GM23338 (cell line): ENCODE measurements around the gene PPP1R27. TPM values are rescaled to one million over a fixed set of nuclear protein-coding genes. Genes with fewer than 3 reads are reported as not detected.
A peak's percentile ranks its signal among the peaks of the same experiment; 100 is the strongest.

Source experiments
- ATAC-seq: fragments of 200-7000 bp; cut with Tn5 transposase; 3 replicates; pipeline ENCODE4 v1.9.1; 2020
- DNase-seq: peaks from one replicate; pipeline ENCODE4 v3.0.0-alpha.2; 2015; ENCODE audit warnings: low spot score
- H2AFZ ChIP-seq: fragments of 200-600 bp; sonication (generic); 2 replicates; pipeline ENCODE4 v1.8.0; 2016; ENCODE audit warnings: antibody characterized with exemption, mild to moderate bottlenecking, moderate library complexity
- H3F3A ChIP-seq: fragments of 200-600 bp; sonication (generic); replicated peaks from 2 replicates; pipeline ENCODE4 v1.8.0; 2017; ENCODE audit warnings: antibody characterized with exemption, mixed run types, low read depth
- H3K27ac ChIP-seq: fragments of 200-600 bp; sonication (generic); 2 replicates; pipeline ENCODE4 v1.6.1; 2016; ENCODE audit warnings: low read depth
- H3K27me3 ChIP-seq: fragments of 200-600 bp; sonication (generic); 2 replicates; pipeline ENCODE4 v1.8.0; 2016; ENCODE audit warnings: mild to moderate bottlenecking, mixed run types, moderate library complexity; ENCODE audit not compliant: insufficient read depth
- H3K36me3 ChIP-seq: fragments of 200-600 bp; sonication (generic); 2 replicates; pipeline ENCODE4 v1.8.0; 2016; ENCODE audit warnings: mild to moderate bottlenecking; ENCODE audit not compliant: insufficient read depth
- H3K4me1 ChIP-seq: fragments of 200-600 bp; sonication (generic); 2 replicates; pipeline ENCODE4 v1.8.0; 2016; ENCODE audit warnings: mild to moderate bottlenecking, moderate library complexity; ENCODE audit not compliant: insufficient read depth
- H3K4me2 ChIP-seq: fragments of 200-600 bp; sonication (generic); 2 replicates; pipeline ENCODE4 v1.7.1; 2017; ENCODE audit warnings: mixed run types
- H3K4me3 ChIP-seq: fragments of 200-600 bp; sonication (generic); 2 replicates; pipeline ENCODE4 v1.6.1; 2016; ENCODE audit warnings: mixed run types
- H3K79me2 ChIP-seq: fragments of 200-600 bp; sonication (generic); replicated peaks from 2 replicates; pipeline ENCODE4 v1.8.0; 2017; ENCODE audit warnings: mild to moderate bottlenecking; ENCODE audit not compliant: insufficient read depth
- H3K9me2 ChIP-seq: fragments of 200-600 bp; sonication (generic); 2 replicates; pipeline ENCODE4 v1.8.0; 2017; ENCODE audit not compliant: insufficient read depth
- H4K20me1 ChIP-seq: fragments of 200-600 bp; sonication (generic); replicated peaks from 2 replicates; pipeline ENCODE4 v1.8.0; 2017; ENCODE audit warnings: mild to moderate bottlenecking; ENCODE audit not compliant: insufficient read depth
- H3K27ac Mint-ChIP-seq: 2 replicates; pipeline ENCODE4 v1.8.0; 2020; ENCODE audit warnings: inconsistent platforms, mild to moderate bottlenecking, moderate library complexity, mixed read lengths
- H3K27me3 Mint-ChIP-seq: 3 replicates; pipeline ENCODE4 v1.8.0; 2022; ENCODE audit warnings: low read depth, mild to moderate bottlenecking, moderate library complexity, mixed read lengths, inconsistent platforms; ENCODE audit not compliant: insufficient read depth, poor library complexity
- H3K36me3 Mint-ChIP-seq: 3 replicates; pipeline ENCODE4 v1.8.0; 2021; ENCODE audit warnings: low read depth, mild to moderate bottlenecking, inconsistent platforms, moderate library complexity, mixed read lengths
- H3K4me1 Mint-ChIP-seq: 3 replicates; pipeline ENCODE4 v1.8.0; 2020; ENCODE audit warnings: mild to moderate bottlenecking, inconsistent platforms, mixed read lengths
- H3K4me3 Mint-ChIP-seq: 3 replicates; pipeline ENCODE4 v1.8.0; 2021; ENCODE audit warnings: moderate library complexity, mild to moderate bottlenecking, inconsistent platforms, mixed read lengths
- H3K9me3 Mint-ChIP-seq: 3 replicates; pipeline ENCODE4 v1.8.0; 2020; ENCODE audit warnings: moderate library complexity, mild to moderate bottlenecking, inconsistent platforms, mixed read lengths
- CREB1 ChIP-seq: fragments of 250-450 bp; sonication (Bioruptor Pico); IDR thresholded peaks from 2 replicates; pipeline ENCODE4 v1.5.0; 2020; ENCODE audit warnings: low read depth, mild to moderate bottlenecking, moderate library complexity
- ETS1 ChIP-seq: IDR thresholded peaks from 2 replicates; pipeline ENCODE4 v1.6.1; 2016; ENCODE audit warnings: antibody characterized with exemption
- EZH2 ChIP-seq: fragments of 200-600 bp; sonication (generic); IDR thresholded peaks from one replicate; pipeline ENCODE4 v1.8.0; 2017; ENCODE audit warnings: antibody characterized with exemption, mild to moderate bottlenecking, low read depth; ENCODE audit not compliant: unreplicated experiment
- EZH2phosphoT487 ChIP-seq: fragments of 200-600 bp; sonication (generic); IDR thresholded peaks from one replicate; pipeline ENCODE4 v1.8.1; 2018; ENCODE audit warnings: antibody characterized with exemption; ENCODE audit not compliant: unreplicated experiment
- POLR2AphosphoS5 ChIP-seq: IDR thresholded peaks from 2 replicates; pipeline ENCODE4 v1.6.1; 2016; ENCODE audit warnings: antibody characterized with exemption, low read depth
- REST ChIP-seq: IDR thresholded peaks from one replicate; pipeline ENCODE4 v1.6.1; 2018; ENCODE audit warnings: antibody characterized with exemption; ENCODE audit not compliant: unreplicated experiment
- ZNF114 ChIP-seq: fragments of 250-450 bp; sonication (Bioruptor Pico); IDR thresholded peaks from 2 replicates; pipeline ENCODE4 v1.5.0; 2020; ENCODE audit warnings: mild to moderate bottlenecking, moderate library complexity
- ZNF331 ChIP-seq: fragments of 250-450 bp; sonication (Bioruptor Pico); IDR thresholded peaks from 2 replicates; pipeline ENCODE4 v1.5.0; 2020; ENCODE audit warnings: low read depth, mild to moderate bottlenecking, moderate library complexity
- polyA plus RNA-seq: library from polyadenylated mRNA; unstranded; fragments of >200 nt; fragmentation: Nextera tagmentation; extraction: Ambion mirVana; gene quantifications from 2 replicates; pipeline ENCODE4 v1.2.1, GENCODE V29; 2016
- total RNA-seq: library from RNA; depleted of rRNA; stranded (reverse); fragments of >200 nt; shearing (Covaris generic); gene quantifications from 2 replicates; pipeline ENCODE4 v1.2.3, GENCODE V29; 2014

PPP1R27 gene
- total and polyA plus RNA-seq, 2 experiments from 2014 or later: 0.65 TPM; not detected in 1

GRCh38 chr17:81877569-81877968 lies 42.7 kb upstream of the PPP1R27 start:
- no peak for DNase-seq
- Histone ChIP-seq H2AFZ (no peak overlapping the region), H4K20me1 (peaks cover 4% of the 10 kb centered on the region), H3F3A (0 out of 2 replicates have a peak, but pooled peaks cover 3% of the 10 kb centered on the region), H3K27ac (no peak overlapping the region), H3K4me3 (no peak overlapping the region), H3K9me2 (no peaks in the 10 kb centered on the region), H3K36me3 (peaks cover 9% of the 10 kb centered on the region; the same call in 1 of the 2 replicates), H3K79me2 (no peaks in the 10 kb centered on the region), H3K4me2 (no peak overlapping the region), H3K4me1 (no peaks in the 10 kb centered on the region), H3K27me3 (no peaks in the 10 kb centered on the region)
- Mint-ChIP-seq H3K36me3 (peaks cover 47% of the 10 kb centered on the region), H3K27me3 (peaks cover 14% of the 10 kb centered on the region), H3K9me3 (no peaks in the 10 kb centered on the region), H3K27ac (no peak overlapping the region), H3K4me1 (no peaks in the 10 kb centered on the region), H3K4me3 (no peak overlapping the region; the same call in 2 of the 3 replicates)
- ATAC-seq: no peak
- TF ChIP-seq ETS1 (no peak), EZH2 (no peak), POLR2AphosphoS5 (no peak)

GRCh38 chr17:81871387-81872230 lies 36.8 kb upstream of the PPP1R27 start:
- Histone ChIP-seq H3K27me3 (no peaks in the 10 kb centered on the region), H3K4me3 (peak overlapping the region; percentile 96), H3K79me2 (0 out of 2 replicates have a peak, but pooled peaks cover 4% of the 10 kb centered on the region), H3K9me2 (no peaks in the 10 kb centered on the region), H4K20me1 (peaks cover under 1% of the 10 kb centered on the region; the same call in 1 of the 2 replicates), H3K36me3 (no peaks in the 10 kb centered on the region), H3F3A (peaks cover 34% of the 10 kb centered on the region), H3K4me1 (peaks cover 12% of the 10 kb centered on the region), H3K4me2 (peak overlapping the region; percentile 92), H3K27ac (peak overlapping the region; percentile 63; the same call in 1 of the 2 replicates), H2AFZ (peak overlapping the region; percentile 87)
- Mint-ChIP-seq H3K9me3 (no peaks in the 10 kb centered on the region; the same call in 2 of the 3 replicates), H3K4me3 (peak overlapping the region; percentile 84), H3K27me3 (peaks cover 44% of the 10 kb centered on the region), H3K36me3 (peaks cover 8% of the 10 kb centered on the region; the same call in 2 of the 3 replicates), H3K27ac (peak overlapping the region; percentile 78; the same call in 1 of the 2 replicates), H3K4me1 (peaks cover 21% of the 10 kb centered on the region)
- ATAC-seq (peak; percentile 9), DNase-seq (peak; percentile 89)
- TF ChIP-seq ZNF114 (no peak), ETS1 (peak; percentile 57; the same call in 1 of the 2 replicates), EZH2 (no peak), REST (peak; percentile 15), POLR2AphosphoS5 (peak; percentile 80), ZNF331 (no peak), CREB1 (no peak), EZH2phosphoT487 (no peak)
